Trophoblast cell (in vitro differentiated cells and primary cell): ENCODE measurements around the gene RNF183.

Source experiments
- DNase-seq, 2 donors: peaks; one replicate each; pipeline ENCODE4 v3.0.0-alpha.2; 2016
- H2AFZ ChIP-seq: 2 replicates; pipeline ENCODE4 v1.6.1; 2013; ENCODE audit warnings: low read length, moderate library complexity, mild to moderate bottlenecking; ENCODE audit not compliant: insufficient read depth, poor library complexity
- H2AK5ac ChIP-seq: 2 replicates; pipeline ENCODE4 v1.6.1; 2013; ENCODE audit warnings: mild to moderate bottlenecking, low read length
- H2BK120ac ChIP-seq: 2 replicates; pipeline ENCODE4 v1.6.1; 2013; ENCODE audit warnings: low read length, mild to moderate bottlenecking, moderate library complexity; ENCODE audit not compliant: insufficient read depth, poor library complexity
- H2BK12ac ChIP-seq: 2 replicates; pipeline ENCODE4 v1.6.1; 2013; ENCODE audit warnings: mild to moderate bottlenecking, low read length, moderate library complexity
- H2BK5ac ChIP-seq: 2 replicates; pipeline ENCODE4 v1.6.1; 2013; ENCODE audit warnings: low read length, low read depth, moderate library complexity, mild to moderate bottlenecking; ENCODE audit not compliant: poor library complexity
- H3K14ac ChIP-seq: 2 replicates; pipeline ENCODE4 v1.6.1; 2013; ENCODE audit warnings: mild to moderate bottlenecking, low read length
- H3K18ac ChIP-seq: 2 replicates; pipeline ENCODE4 v1.6.1; 2013; ENCODE audit warnings: mild to moderate bottlenecking, low read length
- H3K23ac ChIP-seq: 2 replicates; pipeline ENCODE4 v1.6.1; 2013; ENCODE audit warnings: low read length
- H3K27ac ChIP-seq: 2 replicates; pipeline ENCODE4 v1.5.1; 2013; ENCODE audit warnings: low read depth, mild to moderate bottlenecking, inconsistent platforms, low read length, moderate library complexity
- H3K27me3 ChIP-seq: 2 replicates; pipeline ENCODE4 v1.6.1; 2013; ENCODE audit warnings: inconsistent platforms, mild to moderate bottlenecking, low read length, moderate library complexity; ENCODE audit not compliant: insufficient read depth
- H3K36me3 ChIP-seq, 2 experiments: 1 replicate in 1 of 2; 2 replicates in 1 of 2; pipeline ENCODE4 v1.6.1; 2013; ENCODE audit warnings: low read length in 2 of 2, mild to moderate bottlenecking in 2 of 2, moderate library complexity in 1 of 2; ENCODE audit not compliant: insufficient read depth in 2 of 2, control insufficient read depth in 1 of 2
- H3K4ac ChIP-seq: 2 replicates; pipeline ENCODE4 v1.6.1; 2013; ENCODE audit warnings: low read depth, mild to moderate bottlenecking, low read length, moderate library complexity
- H3K4me1 ChIP-seq, 2 experiments: 1 replicate in 1 of 2; 2 replicates in 1 of 2; pipeline ENCODE4 v1.6.1; 2013; ENCODE audit warnings: low read length in 2 of 2, mild to moderate bottlenecking in 2 of 2, moderate library complexity in 1 of 2; ENCODE audit not compliant: insufficient read depth in 2 of 2, control insufficient read depth in 1 of 2
- H3K4me2 ChIP-seq: 2 replicates; pipeline ENCODE4 v1.6.1; 2013; ENCODE audit warnings: inconsistent platforms, mild to moderate bottlenecking, low read length, moderate library complexity
- H3K4me3 ChIP-seq: 2 replicates; pipeline ENCODE4 v1.5.1; 2013; ENCODE audit warnings: mild to moderate bottlenecking, low read depth, low read length, inconsistent platforms
- H3K79me1 ChIP-seq: one replicate; pipeline ENCODE4 v1.6.1; 2013; ENCODE audit warnings: low read length
- H3K79me2 ChIP-seq: 2 replicates; pipeline ENCODE4 v1.6.1; 2013; ENCODE audit warnings: low read length, mild to moderate bottlenecking; ENCODE audit not compliant: control insufficient read depth, insufficient read depth, poor library complexity
- H3K9ac ChIP-seq: 2 replicates; pipeline ENCODE4 v1.6.1; 2013; ENCODE audit warnings: mild to moderate bottlenecking, low read length
- H3K9me3 ChIP-seq: 2 replicates; pipeline ENCODE4 v1.6.1; 2013; ENCODE audit warnings: low read depth, mild to moderate bottlenecking, control low read depth, inconsistent platforms, low read length; ENCODE audit not compliant: insufficient read depth
- H4K12ac ChIP-seq: 2 replicates; pipeline ENCODE4 v1.6.1; 2013; ENCODE audit warnings: low read depth, mild to moderate bottlenecking, low read length, moderate library complexity
- H4K8ac ChIP-seq: 2 replicates; pipeline ENCODE4 v1.6.1; 2013; ENCODE audit warnings: low read depth, mild to moderate bottlenecking, low read length, moderate library complexity
- H4K91ac ChIP-seq: one replicate; pipeline ENCODE4 v1.6.1; 2013; ENCODE audit warnings: low read depth, mild to moderate bottlenecking, low read length, moderate library complexity
- WGBS: extraction: QIAGEN DNeasy Blood & Tissue Kit; methylation state at CpG from one replicate; pipeline ENCODE4 v1.1.7; 2013; ENCODE audit warnings: missing lambda C conversion rate; ENCODE audit not compliant: insufficient read length, insufficient coverage; ENCODE audit errors: extremely low coverage; 5-methylcytosine and 5-hydroxymethylcytosine counted together

The RNF183 gene

DNA sequence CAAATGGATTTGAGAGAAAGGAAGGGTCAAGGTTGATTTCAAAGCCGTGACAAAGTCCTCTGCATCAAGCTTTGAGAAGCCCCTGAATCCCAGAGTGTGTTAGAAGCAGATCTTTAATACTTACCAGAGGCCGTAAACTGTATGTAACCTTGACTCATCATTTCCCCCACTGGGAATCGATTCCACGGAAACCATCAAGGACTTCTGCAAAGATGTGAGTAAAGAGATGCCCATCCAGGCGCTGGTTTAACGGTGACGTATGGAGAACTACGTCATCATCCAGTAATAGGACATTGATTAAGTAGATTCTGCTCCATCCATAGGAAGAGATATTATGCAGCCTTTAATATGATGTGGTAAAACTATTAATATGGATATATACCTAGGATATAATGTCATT lies 1.6 kb downstream of the RNF183 start:
- Histone ChIP-seq H3K79me1 (no peaks in the 10 kb centered on the region), H3K4me3 (no peak overlapping the region), H3K18ac (no peak overlapping the region), H2BK12ac (no peak overlapping the region), H2BK120ac (no peak overlapping the region), H3K9ac (no peak overlapping the region), H3K4me1 (no peaks in the 10 kb centered on the region), H4K91ac (no peak overlapping the region), H3K79me2 (no peaks in the 10 kb centered on the region), H3K27ac (no peak overlapping the region), H2BK5ac (no peak overlapping the region), H3K27me3 (no peaks in the 10 kb centered on the region), H3K14ac (no peak overlapping the region), H3K36me3 (no peaks in the 10 kb centered on the region), H3K9me3 (no peaks in the 10 kb centered on the region), H3K4ac (no peak overlapping the region), H4K8ac (no peak overlapping the region), H3K4me2 (no peak overlapping the region), H2AK5ac (no peak overlapping the region), H3K23ac (no peak overlapping the region), H2AFZ (no peak overlapping the region), H4K12ac (no peak overlapping the region)
- DNase-seq = no peak
- no CpG with 5 or more reads among the region's 8 CpGs for WGBS

DNA sequence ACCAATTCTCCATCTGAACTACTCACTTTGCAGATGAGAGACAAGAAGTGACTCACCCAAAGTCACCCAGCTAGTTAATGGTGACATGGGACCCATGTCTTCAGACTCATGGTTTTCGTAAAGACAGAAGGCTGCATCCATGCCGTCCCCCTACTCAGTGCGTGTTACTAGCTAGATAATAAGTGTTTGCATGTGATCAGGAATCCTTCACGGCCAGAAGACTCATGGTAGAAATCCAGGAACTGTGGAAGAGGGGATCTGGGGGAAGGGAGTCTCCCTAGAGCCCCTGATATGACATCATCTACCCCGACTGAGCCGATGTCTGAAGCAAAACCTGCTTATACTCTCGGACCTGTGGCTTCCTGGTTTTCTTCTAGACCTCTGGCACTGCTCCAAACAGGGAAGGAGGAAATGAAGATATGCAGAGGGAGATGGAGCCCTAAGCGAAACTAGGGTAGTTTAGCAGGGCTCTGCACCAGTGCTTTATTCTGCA lies 3.3 kb downstream of the RNF183 start:
- no peak overlapping the region for H3K4ac ChIP-seq
- no peak overlapping the region for H2BK12ac ChIP-seq
- no peak overlapping the region for H2BK5ac ChIP-seq
- H3K79me1 ChIP-seq = no peaks in the 10 kb centered on the region
- H3K18ac ChIP-seq = no peak overlapping the region
- no peak overlapping the region for H3K4me3 ChIP-seq
- H3K27me3 ChIP-seq = no peaks in the 10 kb centered on the region
- no peak overlapping the region for H3K4me2 ChIP-seq
- H2BK120ac ChIP-seq = no peak overlapping the region
- H3K79me2 ChIP-seq = no peaks in the 10 kb centered on the region
- H3K23ac ChIP-seq = no peak overlapping the region
- H4K91ac ChIP-seq = no peak overlapping the region
- no peaks in the 10 kb centered on the region for H3K4me1 ChIP-seq
- no peak overlapping the region for H2AK5ac ChIP-seq
- H3K9me3 ChIP-seq = no peaks in the 10 kb centered on the region
- H4K8ac ChIP-seq = no peak overlapping the region
- no peak overlapping the region for H3K9ac ChIP-seq
- no peak overlapping the region for H2AFZ ChIP-seq
- no peak overlapping the region for H4K12ac ChIP-seq
- no peak overlapping the region for H3K14ac ChIP-seq
- no peak for DNase-seq
- no peaks in the 10 kb centered on the region for H3K36me3 ChIP-seq
- WGBS = no CpG with 5 or more reads among the region's 8 CpGs
- no peak overlapping the region for H3K27ac ChIP-seq

DNA sequence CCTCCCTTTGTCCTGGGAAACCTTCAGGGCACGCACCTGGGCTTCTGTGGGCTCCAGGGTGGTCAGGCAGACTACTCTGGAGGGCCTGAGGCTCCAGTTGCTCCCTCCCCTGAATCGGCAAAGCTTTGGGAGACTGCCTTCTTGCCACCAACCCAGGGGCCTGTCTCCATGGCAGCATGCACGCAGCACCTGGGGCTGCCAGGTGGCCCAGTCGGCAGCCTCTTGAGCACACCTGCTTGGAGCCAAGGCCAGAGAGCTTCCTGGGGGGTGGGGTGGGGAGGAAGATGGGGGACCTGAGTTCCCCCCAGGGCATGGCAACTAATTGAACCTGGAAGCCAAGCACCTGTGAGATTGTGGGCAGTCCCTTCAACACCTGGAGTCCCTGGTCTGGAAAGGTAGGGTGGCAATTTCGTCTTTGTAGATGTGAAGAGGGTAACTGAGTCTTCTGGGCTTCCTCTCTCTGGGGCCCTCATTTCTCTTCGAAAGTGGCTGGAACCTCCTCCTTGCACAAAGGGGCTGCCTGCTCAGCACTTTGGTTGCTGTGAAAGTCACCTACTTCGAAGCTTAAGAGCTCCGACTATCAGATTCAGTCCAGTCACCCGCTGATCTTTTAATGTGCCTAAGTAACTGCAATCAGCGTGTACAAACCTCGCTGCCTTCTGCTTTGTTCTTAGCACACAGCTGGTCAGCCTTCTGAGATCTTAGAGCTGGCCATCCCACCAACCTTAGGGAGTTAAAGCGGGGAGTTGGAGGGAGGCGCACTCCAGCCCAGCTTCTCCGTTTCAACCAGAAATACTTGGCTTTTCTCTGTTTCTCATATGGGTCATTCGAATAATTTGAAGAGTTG lies 4.0 kb downstream of the RNF183 start:
- Histone ChIP-seq H3K36me3 (no peaks in the 10 kb centered on the region), H3K27me3 (no peaks in the 10 kb centered on the region), H3K9ac (no peak overlapping the region), H3K79me2 (no peaks in the 10 kb centered on the region), H3K23ac (no peak overlapping the region), H3K4me3 (no peak overlapping the region), H2BK12ac (no peak overlapping the region), H2AFZ (no peak overlapping the region), H3K14ac (no peak overlapping the region), H3K18ac (no peak overlapping the region), H2AK5ac (no peak overlapping the region), H3K4me2 (no peak overlapping the region), H4K12ac (no peak overlapping the region), H2BK120ac (no peak overlapping the region), H3K79me1 (no peaks in the 10 kb centered on the region), H4K91ac (no peak overlapping the region), H2BK5ac (no peak overlapping the region), H3K4me1 (no peaks in the 10 kb centered on the region), H3K9me3 (no peaks in the 10 kb centered on the region), H3K27ac (no peak overlapping the region), H3K4ac (no peak overlapping the region), H4K8ac (no peak overlapping the region)
- no peak for DNase-seq
- WGBS = no CpG with 5 or more reads among the region's 15 CpGs

DNA sequence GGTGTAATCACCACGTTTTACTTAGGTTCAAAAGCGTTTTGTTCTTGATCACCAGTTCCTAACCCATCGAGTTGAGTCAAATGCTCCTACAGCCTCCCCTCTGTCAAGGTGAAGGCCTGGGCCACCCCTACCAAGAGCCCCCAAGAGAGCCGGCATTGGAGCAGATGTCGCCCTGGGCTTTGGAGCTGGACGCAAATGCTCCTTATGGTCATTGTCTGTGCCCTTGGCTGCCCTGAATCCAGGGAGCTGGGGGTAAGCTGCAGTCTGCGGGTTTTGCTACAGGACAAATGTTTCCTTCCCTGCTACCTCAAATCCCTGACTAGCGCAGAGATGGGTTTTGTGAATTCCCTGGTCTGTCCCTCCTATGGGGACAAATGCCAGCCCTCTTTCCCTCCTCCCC lies 4.9 kb downstream of the RNF183 start:
- H3K27me3 ChIP-seq = no peaks in the 10 kb centered on the region
- H2AK5ac ChIP-seq = no peak overlapping the region
- no peak overlapping the region for H4K8ac ChIP-seq
- DNase-seq = no peak
- H3K4me1 ChIP-seq = no peaks in the 10 kb centered on the region
- no CpG with 5 or more reads among the region's 8 CpGs for WGBS
- H3K27ac ChIP-seq = no peak overlapping the region
- no peak overlapping the region for H4K12ac ChIP-seq
- H3K79me2 ChIP-seq = no peaks in the 10 kb centered on the region
- H2BK12ac ChIP-seq = no peak overlapping the region
- H3K4me2 ChIP-seq = no peak overlapping the region
- H3K9ac ChIP-seq = no peak overlapping the region
- no peak overlapping the region for H3K4ac ChIP-seq
- no peak overlapping the region for H4K91ac ChIP-seq
- H2AFZ ChIP-seq = no peak overlapping the region
- H3K4me3 ChIP-seq = no peak overlapping the region
- H3K23ac ChIP-seq = no peak overlapping the region
- H3K14ac ChIP-seq = no peak overlapping the region
- peaks cover 2% of the 10 kb centered on the region in 2 experiments for H3K36me3 ChIP-seq
- no peaks in the 10 kb centered on the region for H3K9me3 ChIP-seq
- no peak overlapping the region for H2BK5ac ChIP-seq
- H3K18ac ChIP-seq = no peak overlapping the region
- no peak overlapping the region for H2BK120ac ChIP-seq
- H3K79me1 ChIP-seq = no peaks in the 10 kb centered on the region
